Suprapubic skin (tissue), 4 donors: ENCODE results near the gene C6orf15. TPM values are rescaled to one million over a fixed set of nuclear protein-coding genes. Genes with fewer than 3 reads are reported as not detected.
A peak's percentile ranks its signal among the peaks of the same experiment; 100 is the strongest.

Experiments
- DNase-seq, 2 donors: peaks; one replicate each; pipeline ENCODE4 v3.0.0-alpha.2; 2019; ENCODE audit warnings: low spot score in 2 of 2
- H3K27ac ChIP-seq: fragments of 200-600 bp; sonication (generic); one replicate; pipeline ENCODE4 v1.5.1; 2019
- H3K27me3 ChIP-seq: fragments of 200-600 bp; sonication (generic); one replicate; pipeline ENCODE4 v1.5.1; 2019
- H3K36me3 ChIP-seq: fragments of 200-600 bp; sonication (generic); one replicate; pipeline ENCODE4 v1.5.1; 2019
- H3K4me1 ChIP-seq: fragments of 200-600 bp; sonication (generic); one replicate; pipeline ENCODE4 v1.5.1; 2019
- H3K4me3 ChIP-seq: fragments of 200-600 bp; sonication (generic); one replicate; pipeline ENCODE4 v1.5.1; 2019; ENCODE audit warnings: mild to moderate bottlenecking
- H3K9me3 ChIP-seq: fragments of 200-600 bp; sonication (generic); one replicate; pipeline ENCODE4 v1.5.1; 2019
- EP300 ChIP-seq: sonication (generic); formaldehyde crosslinking; IDR thresholded peaks from one replicate; pipeline ENCODE4 v1.6.1; 2017; ENCODE audit warnings: antibody characterized with exemption
- POLR2A ChIP-seq, 2 donors: fragments of 450-650 bp; IDR thresholded peaks; one replicate each; pipeline ENCODE4 v1.6.1; 2017; ENCODE audit warnings: antibody characterized with exemption in 2 of 2, mild to moderate bottlenecking in 2 of 2, moderate library complexity in 2 of 2
- POLR2AphosphoS5 ChIP-seq, 3 donors: sonication (generic); formaldehyde crosslinking; IDR thresholded peaks; one replicate each; pipeline ENCODE4 v1.6.1; 2017; ENCODE audit warnings: antibody characterized with exemption in 3 of 3
- WGBS: methylation state at CpG from one replicate; pipeline ENCODE4 v1.1.5; 2018; 5-methylcytosine and 5-hydroxymethylcytosine counted together
- total RNA-seq, 4 donors: library from RNA; depleted of rRNA; stranded (reverse); fragments of >200 nt; gene quantifications; one replicate each; pipeline ENCODE4 v1.1.0, GENCODE V29; 2016
- TF ChIP-seq, protein P1 (sequence below), 2 donors: fragments of 200-600 bp in 1 of 2; fragments of 450-650 bp in 1 of 2; sonication (generic) in 1 of 2; IDR thresholded peaks; one replicate each; pipeline ENCODE4 v1.5.1; 2016 to 2019; ENCODE audit warnings: antibody characterized with exemption in 2 of 2, mild to moderate bottlenecking in 1 of 2, moderate library complexity in 1 of 2

Gene C6orf15
- total RNA-seq, 4 donors from 2014 or later, result 5.5 to 20.7 (median 8.8) TPM

DNA sequence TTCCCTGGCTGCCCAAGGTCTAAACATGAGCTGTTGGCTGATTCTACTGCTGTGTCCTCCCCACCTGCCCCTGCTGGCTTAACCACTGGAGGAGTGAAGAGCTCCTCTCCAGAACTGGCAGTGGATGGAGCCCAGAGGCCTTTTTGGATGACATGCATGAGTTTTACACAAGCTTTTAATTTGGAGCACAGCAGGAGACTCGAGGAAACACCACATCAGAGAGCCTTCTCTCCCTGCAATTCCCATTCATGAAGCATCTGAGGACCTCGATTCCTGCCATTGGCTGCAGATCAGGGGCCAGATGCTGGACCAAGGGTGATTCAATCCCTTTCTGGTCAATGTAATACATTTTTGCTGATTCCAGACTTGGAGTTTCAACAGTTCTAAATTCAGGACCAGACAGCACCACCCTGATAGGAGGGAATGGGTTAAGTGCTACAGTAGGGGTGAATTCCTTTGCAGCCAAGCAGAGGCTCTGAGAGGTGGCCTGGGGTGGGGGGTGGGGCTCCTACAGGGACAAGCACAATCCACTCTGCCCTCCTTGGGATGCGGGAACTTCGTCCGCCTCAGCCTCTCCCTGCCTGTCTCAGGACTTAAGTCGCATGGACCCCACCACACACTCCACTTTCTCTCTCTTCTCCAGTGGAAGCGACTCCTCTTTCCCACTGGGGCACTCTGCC lies 1.6 kb upstream of the C6orf15 start:
- Histone ChIP-seq H3K9me3 (no peaks in the 10 kb centered on the region), H3K36me3 (no peaks in the 10 kb centered on the region), H3K4me3 (no peak overlapping the region), H3K27ac (peak overlapping the region; percentile 87), H3K27me3 (no peaks in the 10 kb centered on the region), H3K4me1 (peaks cover 51% of the 10 kb centered on the region)
- TF ChIP-seq POLR2AphosphoS5 (IDR thresholded peaks at IDR 0.05) (no peak), EP300 (no peak)
- TF ChIP-seq, protein P1, sequence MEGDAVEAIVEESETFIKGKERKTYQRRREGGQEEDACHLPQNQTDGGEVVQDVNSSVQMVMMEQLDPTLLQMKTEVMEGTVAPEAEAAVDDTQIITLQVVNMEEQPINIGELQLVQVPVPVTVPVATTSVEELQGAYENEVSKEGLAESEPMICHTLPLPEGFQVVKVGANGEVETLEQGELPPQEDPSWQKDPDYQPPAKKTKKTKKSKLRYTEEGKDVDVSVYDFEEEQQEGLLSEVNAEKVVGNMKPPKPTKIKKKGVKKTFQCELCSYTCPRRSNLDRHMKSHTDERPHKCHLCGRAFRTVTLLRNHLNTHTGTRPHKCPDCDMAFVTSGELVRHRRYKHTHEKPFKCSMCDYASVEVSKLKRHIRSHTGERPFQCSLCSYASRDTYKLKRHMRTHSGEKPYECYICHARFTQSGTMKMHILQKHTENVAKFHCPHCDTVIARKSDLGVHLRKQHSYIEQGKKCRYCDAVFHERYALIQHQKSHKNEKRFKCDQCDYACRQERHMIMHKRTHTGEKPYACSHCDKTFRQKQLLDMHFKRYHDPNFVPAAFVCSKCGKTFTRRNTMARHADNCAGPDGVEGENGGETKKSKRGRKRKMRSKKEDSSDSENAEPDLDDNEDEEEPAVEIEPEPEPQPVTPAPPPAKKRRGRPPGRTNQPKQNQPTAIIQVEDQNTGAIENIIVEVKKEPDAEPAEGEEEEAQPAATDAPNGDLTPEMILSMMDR (IDR thresholded peaks at IDR 0.05), result no peak
- 46% methylated on average over 7 of the region's 7 CpGs for WGBS
- no peak for DNase-seq

DNA sequence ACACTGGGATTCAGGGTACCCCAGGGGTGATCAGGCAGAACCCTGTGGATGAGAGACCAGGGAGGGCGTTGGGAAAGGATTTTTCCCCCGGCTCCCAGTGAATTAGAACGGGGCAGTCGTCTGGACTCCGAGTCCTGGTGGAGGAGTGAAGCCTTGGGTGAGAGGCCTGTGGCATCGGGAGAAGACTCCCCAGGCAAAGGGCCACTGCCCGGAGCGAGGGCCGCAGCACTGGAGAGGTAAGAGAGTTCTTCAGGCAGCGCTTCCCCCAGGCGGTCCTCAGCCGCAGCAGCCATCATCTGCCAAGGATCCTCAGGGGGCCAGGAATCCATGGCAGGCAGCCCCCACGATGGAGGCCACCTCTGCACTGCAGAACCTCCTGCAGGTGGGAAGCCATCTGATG lies 663 bp downstream of the C6orf15 start:
- no peak for TF ChIP-seq POLR2AphosphoS5 (IDR thresholded peaks at IDR 0.05)
- TF ChIP-seq, protein P1 (IDR thresholded peaks at IDR 0.05), result no peak
- no peak for TF ChIP-seq POLR2A (IDR thresholded peaks at IDR 0.05)
- no peak for TF ChIP-seq EP300
- 94% methylated on average over 10 of the region's 13 CpGs for WGBS
- Histone ChIP-seq H3K27ac (no peak overlapping the region), H3K9me3 (no peaks in the 10 kb centered on the region), H3K27me3 (no peaks in the 10 kb centered on the region), H3K4me1 (peaks cover 35% of the 10 kb centered on the region), H3K36me3 (no peaks in the 10 kb centered on the region), H3K4me3 (no peak overlapping the region)
- DNase-seq, result no peak

DNA sequence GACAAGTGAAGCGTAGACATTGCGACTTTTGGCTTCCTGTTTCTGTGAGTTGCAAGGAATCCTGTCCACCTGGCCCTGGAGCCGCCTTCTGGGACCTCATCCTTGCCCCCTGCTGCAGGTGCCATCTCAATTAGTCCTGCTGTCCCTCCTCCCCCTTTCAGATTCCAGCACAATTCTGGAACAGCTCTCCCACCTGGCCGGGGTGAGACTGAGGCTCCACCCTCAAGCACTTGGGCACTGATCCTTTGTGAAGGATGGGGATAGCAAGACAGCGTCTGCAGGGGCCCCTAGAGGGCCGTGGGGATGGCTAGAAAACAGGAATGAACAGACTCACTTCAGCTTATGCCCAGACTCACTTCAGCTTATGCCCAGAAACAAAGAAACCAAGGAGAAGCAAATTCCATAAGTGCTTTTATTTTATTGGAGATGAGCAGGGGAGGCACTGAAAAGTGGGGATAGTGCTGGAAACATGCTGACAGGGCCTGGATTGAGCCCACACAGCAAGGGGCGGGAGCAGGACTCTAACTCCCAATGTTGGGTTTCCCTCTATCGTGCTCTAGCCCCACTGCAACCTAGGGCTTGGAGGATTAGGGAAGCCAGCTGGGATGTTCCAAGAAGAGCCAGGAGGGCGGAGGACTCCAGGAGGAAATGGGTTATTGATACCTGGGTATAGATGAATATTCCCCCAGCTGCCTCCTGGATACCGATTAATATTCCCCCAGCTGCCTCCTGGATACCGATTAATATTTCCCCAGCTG lies 1.4 kb downstream of the C6orf15 start:
- DNase-seq, result no peak
- no peaks in the 10 kb centered on the region for H3K9me3 ChIP-seq
- no peak overlapping the region for H3K27ac ChIP-seq
- no peaks in the 10 kb centered on the region for H3K36me3 ChIP-seq
- H3K4me3 ChIP-seq, result no peak overlapping the region
- WGBS, result 81% methylated on average over 11 of the region's 11 CpGs
- no peaks in the 10 kb centered on the region for H3K27me3 ChIP-seq
- TF ChIP-seq POLR2A (IDR thresholded peaks at IDR 0.05) (no peak), EP300 (no peak), POLR2AphosphoS5 (IDR thresholded peaks at IDR 0.05) (no peak)
- TF ChIP-seq, protein P1 (IDR thresholded peaks at IDR 0.05), result no peak
- H3K4me1 ChIP-seq, result peaks cover 28% of the 10 kb centered on the region

DNA sequence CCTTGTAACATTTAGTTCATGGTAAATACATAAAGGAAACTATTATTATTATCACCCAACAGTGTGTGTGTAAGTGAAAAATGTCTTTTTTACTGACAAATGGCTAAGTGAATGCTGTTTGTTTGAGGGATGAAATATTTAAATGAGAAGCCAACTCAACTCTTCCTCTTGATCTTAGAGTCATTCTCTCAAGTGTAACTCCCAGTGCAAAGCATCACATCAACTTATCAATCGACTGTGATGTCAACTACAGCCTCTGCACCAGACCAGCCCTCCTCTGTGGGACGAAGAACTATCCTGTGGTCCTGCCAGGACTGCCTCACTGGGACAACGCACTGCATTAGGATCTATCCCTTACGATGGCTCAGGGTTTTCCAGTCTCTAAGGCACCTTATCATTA lies 5.3 kb downstream of the C6orf15 start:
- 68% methylated on average over 4 of the region's 4 CpGs for WGBS
- DNase-seq, result no peak
- TF ChIP-seq EP300, result no peak
- TF ChIP-seq, protein P1 (IDR thresholded peaks at IDR 0.05), result no peak
- Histone ChIP-seq H3K4me3 (no peak overlapping the region), H3K36me3 (no peaks in the 10 kb centered on the region), H3K27me3 (no peaks in the 10 kb centered on the region), H3K4me1 (peaks cover 3% of the 10 kb centered on the region), H3K9me3 (no peaks in the 10 kb centered on the region), H3K27ac (no peak overlapping the region)

DNA sequence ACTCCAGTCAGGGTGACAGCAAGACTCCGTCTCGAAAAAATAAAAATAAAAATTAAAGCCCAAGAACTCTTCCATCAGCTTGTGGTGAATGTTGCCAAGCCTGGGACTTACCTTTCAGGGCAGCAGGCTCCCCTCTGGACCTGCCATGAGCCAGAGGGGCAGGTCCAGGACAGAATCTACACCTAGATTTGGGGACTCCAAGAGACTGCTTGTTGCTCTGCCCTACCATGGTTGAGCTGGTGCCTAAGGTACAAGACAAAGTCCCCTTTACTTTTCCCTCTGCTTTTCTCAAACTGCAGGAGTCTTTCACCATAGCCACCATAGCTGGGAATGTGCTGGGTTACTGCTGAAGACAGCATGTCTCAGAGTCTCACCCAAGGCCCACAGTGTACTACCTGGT lies 9.2 kb downstream of the C6orf15 start:
- no peaks in the 10 kb centered on the region for H3K27me3 ChIP-seq
- H3K9me3 ChIP-seq, result no peaks in the 10 kb centered on the region
- no peak overlapping the region for H3K4me3 ChIP-seq
- DNase-seq, result no peak
- H3K4me1 ChIP-seq, result peaks cover 3% of the 10 kb centered on the region
- no peaks in the 10 kb centered on the region for H3K36me3 ChIP-seq
- H3K27ac ChIP-seq, result no peak overlapping the region
- 94% methylated on average over 2 of the region's 2 CpGs for WGBS
- TF ChIP-seq POLR2A (IDR thresholded peaks at IDR 0.05) (no peak), POLR2AphosphoS5 (IDR thresholded peaks at IDR 0.05) (no peak), EP300 (no peak)
- TF ChIP-seq, protein P1 (IDR thresholded peaks at IDR 0.05), result no peak
